Right lobe of liver (tissue), 6 donors: ENCODE results near the gene ADAM11. TPM values are rescaled to one million over a fixed set of nuclear protein-coding genes. Genes with fewer than 3 reads are reported as not detected.
A peak's percentile ranks its signal among the peaks of the same experiment; 100 is the strongest.

Source experiments
- ATAC-seq, 4 donors: fragments of 200-7000 bp; cut with Tn5 transposase; one replicate each; pipeline ENCODE4 v1.9.1; 2020; ENCODE audit warnings: mild to moderate bottlenecking in 4 of 4, moderate library complexity in 4 of 4
- DNase-seq, 3 donors: peaks; one replicate each; pipeline ENCODE4 v3.0.0-alpha.2; 2020
- H3K27ac ChIP-seq, 3 donors: fragments of 200-600 bp; one replicate each; pipeline ENCODE4 v1.8.0; 2022
- H3K27me3 ChIP-seq, 2 donors: fragments of 200-600 bp; one replicate each; pipeline ENCODE4 v1.8.0; 2022
- H3K36me3 ChIP-seq, 4 donors: fragments of 200-600 bp; sonication (generic) in 1 of 4; one replicate each; pipeline versions ENCODE4 v1.5.1 to v1.8.0; 2017 to 2022; ENCODE audit warnings: control low read depth in 1 of 4
- H3K4me1 ChIP-seq, 4 donors: fragments of 200-600 bp; sonication (generic) in 1 of 4; one replicate each; pipeline versions ENCODE4 v1.5.1 to v1.8.0; 2017 to 2022; ENCODE audit warnings: control low read depth in 1 of 4
- H3K4me3 ChIP-seq, 3 donors: fragments of 200-600 bp; one replicate each; pipeline ENCODE4 v1.8.0; 2022
- H3K9me3 ChIP-seq, 4 donors: fragments of 200-600 bp; sonication (generic) in 1 of 4; one replicate each; pipeline versions ENCODE4 v1.5.1 to v1.8.0; 2017 to 2022; ENCODE audit warnings: control low read depth in 1 of 4
- CTCF ChIP-seq, 4 donors: fragments of 200-600 bp in 3 of 4; fragments of 450-650 bp in 1 of 4; IDR thresholded peaks; one replicate each; pipeline versions ENCODE4 v1.5.1 to v1.8.0; 2016 to 2022; ENCODE audit warnings: antibody characterized with exemption in 4 of 4, mild to moderate bottlenecking in 2 of 4
- POLR2A ChIP-seq: fragments of 450-650 bp; IDR thresholded peaks from one replicate; pipeline ENCODE4 v1.6.1; 2017; ENCODE audit warnings: antibody characterized with exemption, mild to moderate bottlenecking
- WGBS: methylation state at CpG from one replicate; pipeline ENCODE4 v1.1.6; 2018; ENCODE audit warnings: low coverage, low lambda C conversion rate; ENCODE audit not compliant: insufficient coverage; ENCODE audit errors: missing lambda C conversion rate; 5-methylcytosine and 5-hydroxymethylcytosine counted together
- intact Hi-C, 2 donors: fragments of 100-400 bp; cut with DNase I; formaldehyde crosslinking; loops; one replicate each; pipeline versions ENCODE4 v1.11.2 to v1.14.1; 2022
- total RNA-seq, 6 experiments: library from RNA; depleted of rRNA in 2 of 6; stranded (reverse); fragments of >200 nt in 2 of 6; fragmentation: NEBNext Ultra II Directional in 3 of 6; extraction: Animal tissue kit (Norgen Biotek cat#: 25700) in 3 of 6; gene quantifications; one replicate each; pipeline versions ENCODE4 v1.1.0 to v1.2.4, GENCODE V29; 2016 to 2023
- donor health status: DM: no; HTN: yes; CAD: no.
- donor health status: DM: no; HTN: no; CAD: no.
- donor health status: DM: no; HTN: no; CAD: no.
- donor health status: DM: no; HTN: yes; CAD: no.
- donor health status: DM: no; HTN: yes; CAD: no.

The ADAM11 gene
- total RNA-seq, 6 experiments from 2014 or later, result 0.04 to 0.12 (median 0.08) TPM; not detected in 2

GRCh38 chr17:44769647-44770084 is 10.9 kb downstream of the ADAM11 start:
- Histone ChIP-seq H3K27me3 (no peaks in the 10 kb centered on the region), H3K27ac (no peak overlapping the region), H3K4me1 (no peaks in the 10 kb centered on the region), H3K4me3 (no peak overlapping the region), H3K9me3 (no peaks in the 10 kb centered on the region), H3K36me3 (no peaks in the 10 kb centered on the region)
- no peak for DNase-seq
- peak in 1 of 4 donors; percentile 44 for ATAC-seq
- intact Hi-C loops, result loop anchor here in 1 of 2 donors (10.0 kb wide), 1 partner anchor 345 kb away; no protein-coding TSS in a partner anchor
- 29% methylated on average over 4 of the region's 15 CpGs for whole genome bisulfite sequencing
- TF ChIP-seq POLR2A (no peak), CTCF (IDR thresholded peaks at IDR 0.05) (no peak)

- no peak for ATAC-seq
- Histone ChIP-seq H3K27ac (no peak overlapping the region), H3K9me3 (no peaks in the 10 kb centered on the region), H3K27me3 (no peaks in the 10 kb centered on the region), H3K4me3 (no peak overlapping the region), H3K4me1 (peaks cover 0 to 5% (median 2%) of the 10 kb centered on the region in 4 donors), H3K36me3 (no peaks in the 10 kb centered on the region)
- no peak for DNase-seq
- no peak for TF ChIP-seq CTCF (IDR thresholded peaks at IDR 0.05)
- no peak for TF ChIP-seq POLR2A
- intact Hi-C loops, result loop anchor here in 1 of 2 donors (10.0 kb wide), 1 partner anchor 344 kb away; no protein-coding TSS in a partner anchor
- 82% methylated on average over 1 of the region's 11 CpGs for WGBS
Observed at GRCh38 chr17:44770166-44770925, 11.6 kb downstream of the ADAM11 start.

- Histone ChIP-seq H3K27me3 (no peaks in the 10 kb centered on the region), H3K27ac (no peak overlapping the region), H3K4me1 (peaks cover 0 to 6% (median 3%) of the 10 kb centered on the region in 4 donors), H3K9me3 (no peaks in the 10 kb centered on the region), H3K4me3 (no peak overlapping the region), H3K36me3 (no peaks in the 10 kb centered on the region)
- ATAC-seq, result no peak
- TF ChIP-seq POLR2A, result no peak
- TF ChIP-seq CTCF (IDR thresholded peaks at IDR 0.05), result no peak
- WGBS, result no CpG with 5 or more reads among the region's 21 CpGs
- intact Hi-C loops, result loop anchor here in 1 of 2 donors (10.0 kb wide), 1 partner anchor 342 kb away; no protein-coding TSS in a partner anchor
- no peak for DNase-seq
Observed at GRCh38 chr17:44772308-44773045, 13.7 kb downstream of the ADAM11 start.

GRCh38 chr17:44773140-44773539 is 14.4 kb downstream of the ADAM11 start:
- TF ChIP-seq CTCF (IDR thresholded peaks at IDR 0.05), result no peak
- TF ChIP-seq POLR2A, result no peak
- no CpG with 5 or more reads among the region's 6 CpGs for WGBS
- Histone ChIP-seq H3K36me3 (no peaks in the 10 kb centered on the region), H3K27me3 (no peaks in the 10 kb centered on the region), H3K4me3 (no peak overlapping the region), H3K9me3 (no peaks in the 10 kb centered on the region), H3K4me1 (peaks cover 0 to 6% (median 3%) of the 10 kb centered on the region in 4 donors), H3K27ac (no peak overlapping the region)
- intact Hi-C loops, result loop anchor here in 1 of 2 donors (10.0 kb wide), 1 partner anchor 342 kb away; no protein-coding TSS in a partner anchor
- DNase-seq (no peak), ATAC-seq (no peak)
